CD4-positive, alpha-beta T cell (primary cell): ENCODE measurements around the gene ZNF513. TPM values are rescaled to one million over a fixed set of nuclear protein-coding genes. Genes with fewer than 3 reads are reported as not detected.

Experiments used
- ATAC-seq: fragments of 200-7000 bp; cut with Tn5 transposase; one replicate; pipeline ENCODE4 v1.10.0; 2022; ENCODE audit warnings: mild to moderate bottlenecking; ENCODE audit not compliant: poor library complexity
- CTCF ChIA-PET: fragments of 350-600 bp; sonication (Branson Sonifier 250); formaldehyde crosslinking; loops from one replicate; lab custom pipeline; 2021; ENCODE audit warnings: antibody characterized with exemption, inconsistent platforms; lab: Charles Lee
- POLR2A ChIA-PET: fragments of 350-600 bp; sonication (Branson Sonifier 250); formaldehyde crosslinking; loops from one replicate; lab custom pipeline; 2021; ENCODE audit warnings: antibody characterized with exemption, inconsistent platforms; lab: Charles Lee
- DNase-seq, 14 experiments: peaks; one replicate each; pipeline ENCODE4 v3.0.0-alpha.2; 2013 to 2020; ENCODE audit warnings: mixed read lengths in 2 of 14
- H3K27ac ChIP-seq, 2 donors: one replicate each; pipeline versions ENCODE4 v1.5.1 to v1.7.0; 2013; ENCODE audit warnings: low read length in 2 of 2, low read depth in 1 of 2, mild to moderate bottlenecking in 1 of 2
- H3K27me3 ChIP-seq, 2 experiments: 1 replicate in 1 of 2; 2 replicates in 1 of 2; pipeline versions ENCODE4 v1.6.1 to v1.7.0; 2013; ENCODE audit warnings: low read length in 2 of 2, control low read depth in 1 of 2, mild to moderate bottlenecking in 1 of 2, moderate library complexity in 1 of 2; ENCODE audit not compliant: insufficient read depth in 2 of 2, control insufficient read depth in 1 of 2
- H3K36me3 ChIP-seq: one replicate; pipeline ENCODE4 v1.6.1; 2013; ENCODE audit warnings: low read length, control low read depth; ENCODE audit not compliant: insufficient read depth
- H3K4me1 ChIP-seq: one replicate; pipeline ENCODE4 v1.6.1; 2013; ENCODE audit warnings: low read length, control low read depth; ENCODE audit not compliant: insufficient read depth
- H3K4me3 ChIP-seq: one replicate; pipeline ENCODE4 v1.5.1; 2013; ENCODE audit warnings: mild to moderate bottlenecking, low read length, moderate library complexity
- H3K9me3 ChIP-seq, 2 experiments: 1 replicate in 1 of 2; 2 replicates in 1 of 2; pipeline versions ENCODE4 v1.6.1 to v1.7.0; 2013; ENCODE audit warnings: low read length in 2 of 2, mild to moderate bottlenecking in 2 of 2, control low read depth in 1 of 2, moderate library complexity in 1 of 2; ENCODE audit not compliant: control insufficient read depth in 1 of 2, insufficient read depth in 1 of 2
- H3K27ac Mint-ChIP-seq: one replicate; pipeline ENCODE4 v1.8.0; 2020; ENCODE audit warnings: mixed read lengths
- H3K27me3 Mint-ChIP-seq: one replicate; pipeline ENCODE4 v1.8.0; 2021; ENCODE audit warnings: mixed read lengths
- H3K36me3 Mint-ChIP-seq: one replicate; pipeline ENCODE4 v1.8.0; 2021; ENCODE audit warnings: low read depth, mixed read lengths
- H3K4me1 Mint-ChIP-seq: one replicate; pipeline ENCODE4 v1.8.0; 2021; ENCODE audit warnings: low read depth, mixed read lengths
- H3K4me3 Mint-ChIP-seq: one replicate; pipeline ENCODE4 v1.8.0; 2020; ENCODE audit warnings: mild to moderate bottlenecking, mixed read lengths
- H3K9me3 Mint-ChIP-seq: one replicate; pipeline ENCODE4 v1.8.0; 2020; ENCODE audit warnings: mixed read lengths
- intact Hi-C, 2 experiments: fragments of 100-400 bp; cut with DNase I in 1 of 2; cut with micrococcal nuclease in 1 of 2; formaldehyde crosslinking; loops; one replicate each; pipeline versions ENCODE4 v1.15.1 to v1.9.0; 2023 to 2025; cut with DNase I, micrococcal nuclease
- total RNA-seq, 174 experiments: library from RNA in 2 of 174; stranded (reverse) in 2 of 174; gene quantifications; one replicate each; pipeline ENCODE4 v1.2.3 and lab custom pipeline; 2021 to 2026
- TF ChIP-seq, protein P1 (sequence below): fragments of 200-600 bp; IDR thresholded peaks from one replicate; pipeline ENCODE4 v1.8.0; 2022; ENCODE audit warnings: antibody characterized with exemption, mild to moderate bottlenecking

Gene ZNF513
- total RNA-seq, 2 experiments from 2014 or later = 22.8 to 22.9 TPM

DNA sequence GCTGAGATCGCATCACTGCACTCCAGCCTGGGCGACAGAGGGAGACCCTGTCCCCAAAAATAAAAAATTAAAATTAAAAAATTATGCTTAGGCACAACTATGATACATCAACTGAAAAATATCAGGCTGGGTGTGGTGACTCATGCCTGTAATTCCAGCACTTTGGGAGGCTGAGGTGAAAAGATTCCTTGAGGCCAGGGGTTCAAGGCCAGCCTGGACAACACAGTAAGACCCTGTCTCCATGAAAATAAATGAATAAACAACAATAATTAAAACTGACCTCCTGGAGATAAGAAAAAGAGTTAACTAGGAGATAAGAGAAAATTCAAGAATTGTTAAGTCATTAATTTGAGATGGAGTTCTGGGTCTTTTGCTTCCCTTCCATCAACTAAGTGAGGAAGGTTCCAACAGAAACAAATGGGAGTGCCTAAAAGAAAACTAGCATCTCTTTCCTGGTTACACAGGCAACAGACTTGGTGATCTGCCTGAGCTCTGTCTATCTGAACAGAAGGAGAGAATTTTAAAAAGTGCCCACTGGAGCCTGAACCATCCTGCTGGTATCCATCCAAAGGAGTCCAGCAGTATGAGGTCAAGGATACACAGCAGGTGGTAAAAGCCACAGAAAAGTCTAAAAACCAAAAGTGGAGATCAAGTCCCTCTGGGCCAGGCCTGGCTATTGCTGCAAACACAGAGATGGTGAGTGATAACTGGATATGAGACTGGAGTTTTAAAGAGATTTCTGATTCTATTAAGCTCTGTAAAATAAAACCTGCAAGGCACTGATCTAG is 20.0 kb upstream of the ZNF513 start:
- Mint-ChIP-seq H3K27ac (peak overlapping the region; percentile 42), H3K36me3 (peaks cover 25% of the 10 kb centered on the region), H3K27me3 (no peaks in the 10 kb centered on the region), H3K4me3 (no peak overlapping the region), H3K9me3 (no peaks in the 10 kb centered on the region), H3K4me1 (peaks cover 49% of the 10 kb centered on the region)
- peaks cover 15% of the 10 kb centered on the region for H3K4me1 ChIP-seq
- peaks cover 15% of the 10 kb centered on the region for H3K36me3 ChIP-seq
- no peak overlapping the region for H3K4me3 ChIP-seq
- H3K9me3 ChIP-seq = no peaks in the 10 kb centered on the region
- intact Hi-C loops = loop anchor here in 1 of 2 experiments (10.0 kb wide), 2 partner anchors 184 to 224 kb away; partner anchors contain the start of genes CCDC121, GPN1 and ZNF512
- no peak for ATAC-seq
- no peak overlapping the region for H3K27ac ChIP-seq
- DNase-seq = no peak
- ChIA-PET POLR2A (interaction anchor here (1.1 kb wide), 1 partner anchor 28 kb away, joined by 3 read pairs; the partner anchor contains the start of gene NRBP1), CTCF (no interaction called here)
- TF ChIP-seq, protein P1, sequence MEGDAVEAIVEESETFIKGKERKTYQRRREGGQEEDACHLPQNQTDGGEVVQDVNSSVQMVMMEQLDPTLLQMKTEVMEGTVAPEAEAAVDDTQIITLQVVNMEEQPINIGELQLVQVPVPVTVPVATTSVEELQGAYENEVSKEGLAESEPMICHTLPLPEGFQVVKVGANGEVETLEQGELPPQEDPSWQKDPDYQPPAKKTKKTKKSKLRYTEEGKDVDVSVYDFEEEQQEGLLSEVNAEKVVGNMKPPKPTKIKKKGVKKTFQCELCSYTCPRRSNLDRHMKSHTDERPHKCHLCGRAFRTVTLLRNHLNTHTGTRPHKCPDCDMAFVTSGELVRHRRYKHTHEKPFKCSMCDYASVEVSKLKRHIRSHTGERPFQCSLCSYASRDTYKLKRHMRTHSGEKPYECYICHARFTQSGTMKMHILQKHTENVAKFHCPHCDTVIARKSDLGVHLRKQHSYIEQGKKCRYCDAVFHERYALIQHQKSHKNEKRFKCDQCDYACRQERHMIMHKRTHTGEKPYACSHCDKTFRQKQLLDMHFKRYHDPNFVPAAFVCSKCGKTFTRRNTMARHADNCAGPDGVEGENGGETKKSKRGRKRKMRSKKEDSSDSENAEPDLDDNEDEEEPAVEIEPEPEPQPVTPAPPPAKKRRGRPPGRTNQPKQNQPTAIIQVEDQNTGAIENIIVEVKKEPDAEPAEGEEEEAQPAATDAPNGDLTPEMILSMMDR = no peak
- H3K27me3 ChIP-seq = no peaks in the 10 kb centered on the region

DNA sequence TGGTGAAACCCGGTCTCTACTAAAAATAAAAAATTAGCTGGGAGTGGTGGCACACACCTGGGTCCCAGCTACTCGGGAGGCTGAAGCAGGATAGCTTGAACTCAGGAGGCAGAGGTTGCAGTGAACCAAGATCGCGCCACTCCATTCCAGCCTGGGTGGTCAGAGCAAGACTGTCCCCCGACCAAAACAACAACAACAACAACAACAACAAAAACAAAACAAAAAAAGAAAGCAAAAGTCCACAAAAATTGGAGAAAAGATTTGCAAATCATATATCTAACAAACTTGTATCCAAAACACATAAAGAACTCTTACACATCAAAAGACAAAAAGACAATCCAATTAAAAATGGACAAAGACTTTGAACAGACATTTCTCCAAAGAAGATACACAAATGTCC is 18.4 kb upstream of the ZNF513 start:
- TF ChIP-seq, protein P1 = no peak
- no peak for ATAC-seq
- POLR2A ChIA-PET = no interaction called here
- Histone ChIP-seq H3K36me3 (peaks cover 9% of the 10 kb centered on the region), H3K4me3 (no peak overlapping the region), H3K27ac (no peak overlapping the region), H3K27me3 (no peaks in the 10 kb centered on the region), H3K4me1 (peaks cover 8% of the 10 kb centered on the region), H3K9me3 (no peaks in the 10 kb centered on the region)
- DNase-seq = no peak
- no peak overlapping the region for H3K4me3 Mint-ChIP-seq
- peaks cover 43% of the 10 kb centered on the region for H3K4me1 Mint-ChIP-seq
- no peaks in the 10 kb centered on the region for H3K27me3 Mint-ChIP-seq
- intact Hi-C loops = no loop called here
- no peak overlapping the region for H3K27ac Mint-ChIP-seq
- no peaks in the 10 kb centered on the region for H3K9me3 Mint-ChIP-seq
- peaks cover 25% of the 10 kb centered on the region for H3K36me3 Mint-ChIP-seq
- CTCF ChIA-PET = no interaction called here

DNA sequence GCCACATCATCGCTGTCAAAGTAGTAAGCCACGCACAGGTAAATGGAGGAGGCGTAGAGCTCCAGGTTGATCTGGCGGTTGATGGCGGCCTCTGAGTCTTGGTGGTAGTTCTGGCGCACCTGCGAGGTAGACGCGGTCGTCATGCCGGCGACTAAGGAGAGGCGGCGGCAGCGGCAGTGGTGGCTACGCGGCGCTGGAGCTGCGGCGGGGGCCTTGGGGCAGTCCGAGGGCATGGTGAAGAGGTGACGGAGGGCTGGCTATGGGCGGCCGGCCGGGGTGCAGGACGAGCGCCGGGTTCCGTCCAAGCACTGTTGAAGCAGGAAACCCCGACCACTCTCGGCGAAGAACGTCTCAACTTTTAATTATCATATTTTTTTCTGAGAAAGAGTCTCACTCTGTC is 12.7 kb upstream of the ZNF513 start:
- H3K4me1 ChIP-seq = peaks cover 25% of the 10 kb centered on the region

More for the DNA sequence above, 12.7 kb upstream of the ZNF513 start:
- intact Hi-C loops = loop anchor here in 1 of 2 experiments (5.0 kb wide), 1 partner anchor 34 kb away; the partner anchor contains the start of gene NRBP1
- ATAC-seq = no peak
- TF ChIP-seq, protein P1 = no peak
- Mint-ChIP-seq H3K36me3 (peaks cover 39% of the 10 kb centered on the region), H3K4me3 (no peak overlapping the region), H3K27ac (peak overlapping the region; percentile 53), H3K9me3 (no peaks in the 10 kb centered on the region), H3K4me1 (peaks cover 45% of the 10 kb centered on the region), H3K27me3 (no peaks in the 10 kb centered on the region)
- no peaks in the 10 kb centered on the region for H3K9me3 ChIP-seq
- H3K27me3 ChIP-seq = no peaks in the 10 kb centered on the region
- no peak overlapping the region for H3K4me3 ChIP-seq
- CTCF ChIA-PET = interaction anchor here (2.2 kb wide), 1 partner anchor 35 kb away, joined by 5 read pairs; the partner anchor contains the start of gene NRBP1
- POLR2A ChIA-PET = interaction anchor here (2.4 kb wide), 2 partner anchors 16 to 35 kb away, joined by 8 to 11 read pairs; partner anchors contain the start of genes NRBP1 and PPM1G
- no peak for DNase-seq
- H3K36me3 ChIP-seq = peaks cover 13% of the 10 kb centered on the region
- H3K27ac ChIP-seq = no peak overlapping the region
